Subcutaneous abdominal adipose tissue (tissue), 5 donors: Measurements from ENCODE around the gene AGER.
A peak's percentile ranks its signal among the peaks of the same experiment; 100 is the strongest.

ENCODE experiments used
- H3K27ac ChIP-seq: one replicate; pipeline ENCODE4 v1.7.0; 2013; ENCODE audit warnings: low read depth, mild to moderate bottlenecking, inconsistent platforms, low read length, moderate library complexity
- H3K27me3 ChIP-seq, 5 donors: one replicate each; pipeline ENCODE4 v1.7.0; 2013; ENCODE audit warnings: low read length in 5 of 5, inconsistent platforms in 1 of 5; ENCODE audit not compliant: control insufficient read depth in 5 of 5, insufficient read depth in 4 of 5
- H3K36me3 ChIP-seq, 5 donors: one replicate each; pipeline ENCODE4 v1.7.0; 2013; ENCODE audit warnings: low read length in 5 of 5; ENCODE audit not compliant: control insufficient read depth in 5 of 5, insufficient read depth in 5 of 5
- H3K4me1 ChIP-seq, 5 donors: one replicate each; pipeline ENCODE4 v1.7.0; 2013; ENCODE audit warnings: low read length in 5 of 5, mild to moderate bottlenecking in 3 of 5, moderate library complexity in 1 of 5; ENCODE audit not compliant: control insufficient read depth in 5 of 5, insufficient read depth in 5 of 5
- H3K4me3 ChIP-seq, 5 donors: one replicate each; pipeline ENCODE4 v1.7.0; 2013; ENCODE audit warnings: low read length in 5 of 5, low read depth in 1 of 5
- H3K9ac ChIP-seq, 5 donors: one replicate each; pipeline ENCODE4 v1.7.0; 2013; ENCODE audit warnings: low read length in 5 of 5, mild to moderate bottlenecking in 4 of 5, moderate library complexity in 3 of 5
- H3K9me3 ChIP-seq, 5 donors: one replicate each; pipeline ENCODE4 v1.7.0; 2013; ENCODE audit warnings: low read length in 5 of 5; ENCODE audit not compliant: control insufficient read depth in 5 of 5
- donor health status: healthy.
- donor health status: healthy.
- donor health status: healthy.
- donor health status: healthy.
- donor health status: healthy.

The AGER gene

DNA sequence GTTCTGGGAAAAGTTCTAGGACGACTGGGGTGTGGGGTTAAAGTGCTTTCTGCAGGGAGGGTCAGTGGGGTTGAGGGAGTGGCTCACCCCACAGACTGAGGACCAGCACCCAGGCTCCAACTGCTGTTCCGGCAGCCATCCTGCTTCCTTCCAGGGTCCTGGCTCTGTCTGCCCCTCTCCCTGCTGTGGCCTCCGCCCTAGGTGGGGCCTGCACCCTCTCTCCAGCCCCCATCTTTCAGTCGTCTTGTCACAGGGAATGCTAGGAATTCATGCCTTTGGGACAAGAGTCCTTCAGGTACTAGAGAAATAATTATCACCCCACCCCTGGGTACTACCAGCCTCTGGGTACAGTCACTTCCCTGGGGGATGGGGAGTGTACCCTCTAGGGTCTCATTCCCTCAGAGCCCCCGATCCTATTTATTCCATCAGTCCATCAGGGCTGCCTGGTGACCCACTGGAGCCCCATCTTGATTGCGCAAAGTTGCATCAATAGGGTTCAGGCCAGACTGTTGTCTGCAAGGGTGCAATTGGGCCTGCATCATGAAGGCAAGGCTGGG, at the start of gene AGER:
Gene AGER (minus strand): TSS at position 170 of the 557 bp plus-strand sequence. CDS start 31 bp downstream, at position 139.
- H3K36me3 ChIP-seq = peaks cover 0 to 64% (median 41%) of the 10 kb centered on the region in 5 donors
- H3K4me3 ChIP-seq = no peak within 1 kb of the TSS
- no peaks in the 10 kb centered on the region for H3K9me3 ChIP-seq
- H3K27ac ChIP-seq = peak within 1 kb of the TSS; percentile 63
- no peaks in the 10 kb centered on the region for H3K27me3 ChIP-seq
- peaks cover 8 to 62% (median 53%) of the 10 kb centered on the region in 5 donors for H3K4me1 ChIP-seq
- peak within 1 kb of the TSS in 2 of 5 donors; percentile 14 to 41 for H3K9ac ChIP-seq

DNA sequence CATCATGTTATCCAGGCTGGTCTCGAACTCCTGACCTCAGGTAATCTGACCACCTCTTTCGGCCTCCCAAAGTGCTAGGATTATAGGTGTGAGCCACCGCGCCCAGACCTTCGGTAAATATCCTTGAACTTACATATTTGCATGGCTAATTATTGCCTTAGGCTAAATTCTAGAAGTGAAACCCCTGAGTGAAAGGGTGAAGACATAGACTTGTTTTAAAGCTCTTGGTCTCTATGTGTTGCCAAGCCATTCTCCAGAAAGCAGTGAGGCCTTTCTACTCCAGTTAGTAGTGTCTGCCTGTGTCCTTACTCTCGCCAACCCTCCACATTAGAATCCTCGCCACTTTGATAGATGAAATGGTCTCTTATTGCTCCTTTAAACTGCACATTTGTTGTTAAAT, 42.4 kb upstream of the AGER start:
- Histone ChIP-seq H3K4me3 (no peak overlapping the region), H3K4me1 (peaks cover 0 to 38% (median 3%) of the 10 kb centered on the region in 5 donors), H3K9ac (no peak overlapping the region), H3K36me3 (peaks cover 0 to 4% (median 0%) of the 10 kb centered on the region in 5 donors), H3K9me3 (no peaks in the 10 kb centered on the region), H3K27me3 (peaks cover 0 to 14% (median 0%) of the 10 kb centered on the region in 5 donors), H3K27ac (no peak overlapping the region)

DNA sequence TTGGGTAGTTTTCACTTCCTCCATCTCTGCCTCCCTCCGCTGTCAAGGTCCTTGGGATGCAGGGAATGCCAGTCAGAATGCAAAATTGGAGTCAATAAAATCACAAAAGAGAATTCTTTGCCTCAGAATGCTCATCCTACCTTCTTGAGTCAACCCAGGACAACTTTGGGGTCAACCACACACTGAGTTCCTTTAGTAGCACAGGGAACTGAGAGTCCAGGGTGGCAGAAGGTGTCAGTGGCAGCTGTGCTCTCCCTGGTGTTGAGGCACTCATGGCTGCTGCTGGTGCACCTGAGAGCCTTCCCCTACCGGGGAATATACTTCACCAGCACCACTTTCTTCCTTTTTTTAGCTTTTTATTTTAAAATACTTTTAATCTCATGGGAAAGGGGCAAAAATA, 40.6 kb upstream of the AGER start:
- H3K27me3 ChIP-seq = peaks cover 0 to 14% (median 3%) of the 10 kb centered on the region in 5 donors
- H3K36me3 ChIP-seq = peaks cover 0 to 19% (median 10%) of the 10 kb centered on the region in 5 donors
- H3K27ac ChIP-seq = peak overlapping the region; percentile 64
- no peak overlapping the region for H3K4me3 ChIP-seq
- H3K4me1 ChIP-seq = peaks cover 0 to 49% (median 3%) of the 10 kb centered on the region in 5 donors
- H3K9me3 ChIP-seq = no peaks in the 10 kb centered on the region
- no peak overlapping the region for H3K9ac ChIP-seq

DNA sequence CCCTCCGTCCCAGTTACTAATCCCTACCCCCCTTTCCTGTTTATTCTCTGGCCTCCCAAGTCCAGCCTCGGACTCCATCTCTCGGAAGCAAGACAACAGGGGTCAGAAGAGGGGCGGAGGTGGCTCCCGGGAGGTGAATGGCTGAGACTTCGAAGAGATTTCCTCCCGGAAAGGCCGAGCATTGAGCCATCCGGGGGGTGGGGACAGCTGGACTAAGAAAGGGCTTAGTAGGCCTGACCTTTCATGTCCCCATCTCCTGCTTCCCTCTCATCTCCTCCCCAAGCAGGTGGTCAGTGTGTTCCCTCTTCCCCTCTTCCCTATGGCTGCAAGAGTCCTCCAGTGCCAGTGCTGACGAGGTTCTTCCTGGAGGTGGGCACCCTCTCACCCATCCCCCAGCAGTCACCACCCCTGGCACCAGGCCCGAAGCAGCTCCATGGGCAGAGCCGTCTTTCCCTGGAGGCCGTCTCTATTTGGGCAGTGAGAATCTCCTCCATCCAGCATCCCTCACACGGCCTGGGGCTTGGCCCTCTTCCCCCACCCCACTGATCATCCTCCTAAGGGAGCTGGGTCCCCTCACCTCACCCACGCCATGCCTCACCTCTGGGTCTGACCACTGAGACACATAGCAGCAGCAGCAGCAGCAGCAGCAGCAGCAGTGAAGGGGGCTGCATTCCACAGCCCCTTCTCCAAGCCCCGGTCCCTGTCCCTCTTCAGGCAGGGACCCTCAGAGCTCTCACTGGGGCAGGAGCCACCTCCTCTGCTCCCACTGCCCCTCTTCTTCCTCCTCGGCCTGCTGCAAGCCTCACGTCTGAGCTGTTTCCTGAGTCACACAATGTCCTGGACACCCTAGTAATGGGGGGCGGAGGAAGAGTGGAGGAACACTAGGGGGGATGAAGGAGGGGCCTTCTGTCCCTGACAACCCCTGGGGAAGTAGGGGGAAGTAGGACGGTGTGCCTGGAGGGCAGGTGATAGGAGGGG, 39.5 kb upstream of the AGER start, which contains the start of gene NOTCH4:
Gene NOTCH4 (minus strand): TSS at position 810 of the 978 bp plus-strand sequence. CDS start 139 bp downstream, at position 671.
- H3K27ac ChIP-seq = peak within 1 kb of the TSS; percentile 64
- peaks cover 0 to 28% (median 16%) of the 10 kb centered on the region in 5 donors for H3K36me3 ChIP-seq
- H3K4me1 ChIP-seq = peaks cover 0 to 58% (median 3%) of the 10 kb centered on the region in 5 donors
- H3K4me3 ChIP-seq = peak within 1 kb of the TSS; percentile 13 to 73 (median 66)
- peak within 1 kb of the TSS in 2 of 5 donors; percentile 62 to 74 for H3K9ac ChIP-seq
- H3K27me3 ChIP-seq = peaks cover 0 to 14% (median 3%) of the 10 kb centered on the region in 5 donors
- H3K9me3 ChIP-seq = no peaks in the 10 kb centered on the region

DNA sequence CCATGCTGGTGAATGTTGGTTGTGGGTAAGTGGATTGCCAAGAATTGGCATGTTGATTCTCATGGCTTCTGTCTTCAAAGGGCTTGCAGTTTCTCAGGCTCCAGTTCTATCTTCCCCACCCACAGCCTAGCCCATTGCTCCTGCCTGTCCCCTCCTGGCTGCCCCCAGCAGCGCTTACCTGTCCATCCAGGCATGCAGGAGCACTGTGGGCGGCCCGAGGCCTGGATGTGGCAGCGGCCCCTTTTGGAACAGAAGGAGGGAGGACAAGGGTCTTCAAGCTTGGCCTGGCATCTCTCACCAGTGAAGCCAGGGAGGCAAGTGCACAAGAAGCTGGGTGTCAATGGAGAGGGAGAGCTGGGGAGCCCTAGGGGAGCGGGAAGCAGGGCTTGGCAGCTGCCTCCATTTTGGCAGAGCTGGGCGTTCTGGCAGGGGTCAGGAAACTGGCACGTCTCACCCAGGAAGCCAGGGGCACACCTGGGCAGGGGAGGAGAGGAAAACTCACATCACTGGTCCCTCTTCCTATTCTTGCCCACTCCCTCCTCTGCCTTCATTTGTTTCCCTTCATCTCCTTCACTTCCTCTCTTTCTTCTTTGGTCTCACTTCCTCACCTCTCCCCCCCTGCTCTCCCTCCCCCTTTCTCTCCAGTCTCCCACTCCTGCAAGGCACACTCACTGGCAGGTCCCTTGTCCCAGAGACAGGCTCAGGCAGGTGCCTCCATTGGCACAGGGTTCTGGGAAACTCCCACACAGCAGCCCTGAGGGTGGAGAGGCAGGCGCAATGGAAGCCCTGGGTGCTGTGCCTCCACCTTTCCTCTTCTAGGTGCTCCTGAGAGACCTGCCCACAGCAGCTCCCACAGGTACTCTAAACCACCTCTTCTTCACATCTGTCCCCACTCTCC, 38.5 kb upstream of the AGER start:
- peak overlapping the region; percentile 3 to 73 (median 66) for H3K4me3 ChIP-seq
- peak overlapping the region; percentile 64 for H3K27ac ChIP-seq
- peaks cover 0 to 68% (median 3%) of the 10 kb centered on the region in 5 donors for H3K4me1 ChIP-seq
- H3K36me3 ChIP-seq = peaks cover 0 to 33% (median 21%) of the 10 kb centered on the region in 5 donors
- H3K9me3 ChIP-seq = no peaks in the 10 kb centered on the region
- peaks cover 0 to 14% (median 3%) of the 10 kb centered on the region in 5 donors for H3K27me3 ChIP-seq
- H3K9ac ChIP-seq = peak overlapping the region in 2 of 5 donors; percentile 17 to 71

DNA sequence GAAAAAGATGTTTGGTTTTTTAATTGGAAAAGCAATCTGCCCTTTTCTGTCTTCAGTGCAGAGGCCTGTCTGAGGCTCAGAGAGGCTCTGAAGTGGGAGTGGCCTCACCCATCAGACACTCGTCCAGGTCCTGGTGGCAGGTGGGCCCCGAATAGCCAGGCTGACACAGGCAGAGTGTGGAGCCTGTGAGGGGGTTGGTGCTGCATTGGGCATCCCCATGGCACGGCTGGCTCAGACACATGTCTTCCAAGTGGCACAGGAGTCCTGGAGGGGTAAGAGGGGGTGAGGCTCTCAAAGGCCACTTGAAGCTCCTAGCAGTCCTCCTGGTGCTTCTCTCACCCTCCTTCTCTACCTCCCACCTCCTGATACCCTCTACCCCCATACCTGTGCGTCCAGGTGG, 36.0 kb upstream of the AGER start:
- Histone ChIP-seq H3K4me3 (no peak overlapping the region), H3K9ac (peak overlapping the region in 1 of 5 donors; percentile 4), H3K4me1 (peaks cover 0 to 71% (median 3%) of the 10 kb centered on the region in 5 donors), H3K27me3 (peaks cover 0 to 14% (median 3%) of the 10 kb centered on the region in 5 donors), H3K9me3 (no peaks in the 10 kb centered on the region), H3K27ac (peak overlapping the region; percentile 35), H3K36me3 (peaks cover 0 to 52% (median 28%) of the 10 kb centered on the region in 5 donors)

DNA sequence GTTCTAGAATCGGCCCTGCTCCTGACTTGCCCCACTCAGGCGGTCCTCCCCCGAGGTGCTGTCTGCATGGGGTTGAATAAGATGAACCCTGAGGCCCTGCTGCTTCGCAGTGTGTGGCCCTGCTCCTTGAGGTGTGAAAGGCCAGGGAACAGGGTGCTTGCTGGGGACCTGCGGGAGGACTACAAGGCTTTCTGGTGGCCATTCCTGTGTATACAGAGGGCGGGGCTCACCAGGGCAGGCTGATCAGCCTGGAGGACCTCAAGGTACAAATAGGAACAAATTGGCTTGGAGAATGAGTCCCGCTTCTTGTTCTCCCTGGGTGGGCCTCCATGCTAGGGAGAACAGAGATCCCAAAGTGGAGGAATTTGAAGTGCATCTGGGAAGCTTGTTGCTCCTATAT, 34.1 kb upstream of the AGER start:
- Histone ChIP-seq H3K9ac (no peak overlapping the region), H3K4me1 (peaks cover 0 to 59% (median 3%) of the 10 kb centered on the region in 5 donors), H3K36me3 (peaks cover 0 to 63% (median 34%) of the 10 kb centered on the region in 5 donors)

DNA sequence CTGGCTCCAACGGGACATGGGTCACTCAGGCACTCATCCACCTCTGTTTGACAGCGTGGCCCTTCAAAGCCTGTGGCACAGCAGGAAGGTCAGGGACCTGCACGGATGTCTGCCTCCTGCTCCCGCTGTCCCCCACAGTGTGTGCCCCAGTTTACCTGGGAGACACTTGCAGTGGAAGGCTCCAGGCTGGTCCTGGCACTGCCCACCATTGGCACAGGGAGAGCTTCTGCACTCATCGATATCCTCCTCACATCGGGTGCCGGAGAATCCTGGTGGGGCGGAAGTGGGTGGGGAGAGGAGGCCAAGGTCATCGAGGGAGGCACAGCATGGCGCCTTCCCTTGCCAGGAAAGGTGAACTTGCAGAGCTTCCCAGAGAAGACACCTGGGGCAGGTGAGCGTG, 32.9 kb upstream of the AGER start:
- Histone ChIP-seq H3K4me1 (peaks cover 0 to 49% (median 0%) of the 10 kb centered on the region in 5 donors), H3K9ac (no peak overlapping the region), H3K9me3 (no peaks in the 10 kb centered on the region), H3K36me3 (peaks cover 0 to 75% (median 40%) of the 10 kb centered on the region in 5 donors), H3K4me3 (no peak overlapping the region), H3K27ac (no peak overlapping the region), H3K27me3 (peaks cover 0 to 3% (median 3%) of the 10 kb centered on the region in 5 donors)

More for the DNA sequence above, 34.1 kb upstream of the AGER start:
- peaks cover 0 to 6% (median 3%) of the 10 kb centered on the region in 5 donors for H3K27me3 ChIP-seq
- no peak overlapping the region for H3K27ac ChIP-seq
- no peaks in the 10 kb centered on the region for H3K9me3 ChIP-seq
- no peak overlapping the region for H3K4me3 ChIP-seq

DNA sequence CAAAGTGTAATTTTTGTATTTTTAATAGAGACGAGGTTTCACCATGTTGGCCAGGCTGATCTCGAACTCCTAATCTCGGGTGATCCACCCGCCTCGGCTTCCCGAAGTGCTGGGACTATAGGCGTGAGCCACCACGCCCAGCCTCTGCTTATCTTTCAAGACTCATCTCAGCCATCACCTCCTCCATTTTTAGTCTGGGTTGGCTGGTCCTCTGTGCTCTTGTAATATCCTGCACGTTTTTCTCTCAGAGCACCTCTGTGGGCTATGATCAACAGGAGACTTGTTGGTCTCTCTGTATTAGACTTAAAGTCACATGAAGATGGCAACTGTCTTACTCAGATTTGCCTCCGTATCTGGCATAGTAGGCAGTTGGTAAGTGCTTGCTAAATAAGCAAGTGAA, 32.2 kb upstream of the AGER start:
- no peak overlapping the region for H3K4me3 ChIP-seq
- H3K9ac ChIP-seq = no peak overlapping the region
- H3K9me3 ChIP-seq = no peaks in the 10 kb centered on the region
- no peak overlapping the region for H3K27ac ChIP-seq
- peaks cover 0 to 75% (median 44%) of the 10 kb centered on the region in 5 donors for H3K36me3 ChIP-seq
- H3K27me3 ChIP-seq = peaks cover 0 to 3% (median 0%) of the 10 kb centered on the region in 5 donors
- peaks cover 0 to 42% (median 0%) of the 10 kb centered on the region in 5 donors for H3K4me1 ChIP-seq
